ENCODE results near the gene MEIS2.

Gene MEIS2

GRCh38 chr15:36856339-36856973 is 243.9 kb downstream of the MEIS2 start:
- TF ChIP-seq, protein P1, sequence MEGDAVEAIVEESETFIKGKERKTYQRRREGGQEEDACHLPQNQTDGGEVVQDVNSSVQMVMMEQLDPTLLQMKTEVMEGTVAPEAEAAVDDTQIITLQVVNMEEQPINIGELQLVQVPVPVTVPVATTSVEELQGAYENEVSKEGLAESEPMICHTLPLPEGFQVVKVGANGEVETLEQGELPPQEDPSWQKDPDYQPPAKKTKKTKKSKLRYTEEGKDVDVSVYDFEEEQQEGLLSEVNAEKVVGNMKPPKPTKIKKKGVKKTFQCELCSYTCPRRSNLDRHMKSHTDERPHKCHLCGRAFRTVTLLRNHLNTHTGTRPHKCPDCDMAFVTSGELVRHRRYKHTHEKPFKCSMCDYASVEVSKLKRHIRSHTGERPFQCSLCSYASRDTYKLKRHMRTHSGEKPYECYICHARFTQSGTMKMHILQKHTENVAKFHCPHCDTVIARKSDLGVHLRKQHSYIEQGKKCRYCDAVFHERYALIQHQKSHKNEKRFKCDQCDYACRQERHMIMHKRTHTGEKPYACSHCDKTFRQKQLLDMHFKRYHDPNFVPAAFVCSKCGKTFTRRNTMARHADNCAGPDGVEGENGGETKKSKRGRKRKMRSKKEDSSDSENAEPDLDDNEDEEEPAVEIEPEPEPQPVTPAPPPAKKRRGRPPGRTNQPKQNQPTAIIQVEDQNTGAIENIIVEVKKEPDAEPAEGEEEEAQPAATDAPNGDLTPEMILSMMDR (IDR thresholded peaks at IDR 0.05; ENCODE audit: insufficient read depth, low read depth, low read length, missing control alignments), result no peak
- no peak overlapping the region for H3K4me3 ChIP-seq (ENCODE audit: low read length)
- no peak for DNase-seq (ENCODE audit: low read depth)

DNA sequence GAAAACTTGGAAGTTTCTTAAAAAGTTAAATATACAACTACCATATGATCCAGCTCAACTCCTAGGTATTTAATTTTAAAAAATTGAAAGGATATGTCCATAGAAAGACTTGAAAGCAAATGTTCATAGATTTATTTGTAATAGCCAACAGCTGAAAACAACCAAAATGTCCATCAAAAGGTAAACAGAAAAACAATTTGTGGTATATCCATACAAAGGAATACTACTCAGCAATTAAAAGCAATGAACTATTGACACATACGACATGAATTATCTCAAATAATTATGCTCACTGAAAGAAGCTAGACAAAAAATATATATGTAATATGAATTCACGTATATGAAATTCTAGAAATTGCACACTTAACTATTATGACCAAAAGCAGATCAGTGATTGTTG is 249.5 kb downstream of the MEIS2 start:
- DNase-seq (ENCODE audit: low read depth), result no peak
- no peak overlapping the region for H3K4me3 ChIP-seq (ENCODE audit: low read length)
- TF ChIP-seq, protein P1 (IDR thresholded peaks at IDR 0.05; ENCODE audit: insufficient read depth, low read depth, low read length, missing control alignments), result no peak

DNA sequence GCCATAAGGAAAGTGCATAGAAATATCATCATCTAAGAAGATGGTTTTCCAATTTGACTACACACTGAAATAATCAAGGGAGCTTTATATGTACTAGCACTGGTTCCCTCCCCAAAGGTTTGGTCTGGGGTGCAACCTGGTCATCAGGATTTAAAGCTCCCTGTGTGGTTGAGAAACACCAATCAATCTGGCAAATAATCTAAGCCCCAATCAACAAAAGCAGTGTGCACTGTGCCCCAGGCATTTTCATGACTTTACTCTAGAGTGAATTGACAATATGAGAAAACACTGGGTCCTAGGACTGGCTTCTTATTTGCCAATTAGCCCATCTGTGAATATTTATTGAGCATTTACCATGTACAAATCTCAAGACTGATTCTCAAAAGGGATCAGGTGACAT is 255.1 kb downstream of the MEIS2 start:
- TF ChIP-seq, protein P1 (IDR thresholded peaks at IDR 0.05; ENCODE audit: insufficient read depth, low read depth, low read length, missing control alignments), result no peak
- no peak overlapping the region for H3K4me3 ChIP-seq (ENCODE audit: low read length)
- no peak for DNase-seq (ENCODE audit: low read depth)

DNA sequence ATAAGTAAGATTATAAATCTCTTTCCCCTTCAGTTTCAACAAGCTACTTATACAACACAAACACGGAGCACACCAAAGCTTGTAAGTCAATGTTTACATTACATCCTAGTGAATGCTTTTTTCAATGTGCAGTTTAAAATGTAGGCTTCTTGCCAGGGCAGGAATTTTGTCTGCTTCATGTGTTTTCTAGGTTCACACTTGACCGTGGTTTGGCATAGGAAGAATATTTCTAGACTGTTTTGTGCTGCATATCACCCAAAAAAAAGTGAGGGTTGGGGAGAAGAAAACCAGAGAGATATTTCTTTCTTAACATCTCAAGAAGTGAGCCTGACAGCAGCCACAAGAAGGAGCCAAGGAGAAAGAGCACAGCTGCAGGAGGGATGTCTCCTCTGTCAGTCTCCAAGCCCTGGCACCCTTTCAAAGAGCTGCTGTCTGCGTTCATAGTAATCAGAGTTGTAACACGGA is 255.8 kb downstream of the MEIS2 start:
- TF ChIP-seq, protein P1 (IDR thresholded peaks at IDR 0.05; ENCODE audit: insufficient read depth, low read depth, low read length, missing control alignments), result no peak
- no peak for DNase-seq (ENCODE audit: low read depth)
- H3K4me3 ChIP-seq (ENCODE audit: low read length), result no peak overlapping the region

GRCh38 chr15:36843822-36844221 is 256.5 kb downstream of the MEIS2 start:
- no peak overlapping the region for H3K4me3 ChIP-seq (ENCODE audit: low read length)

DNA sequence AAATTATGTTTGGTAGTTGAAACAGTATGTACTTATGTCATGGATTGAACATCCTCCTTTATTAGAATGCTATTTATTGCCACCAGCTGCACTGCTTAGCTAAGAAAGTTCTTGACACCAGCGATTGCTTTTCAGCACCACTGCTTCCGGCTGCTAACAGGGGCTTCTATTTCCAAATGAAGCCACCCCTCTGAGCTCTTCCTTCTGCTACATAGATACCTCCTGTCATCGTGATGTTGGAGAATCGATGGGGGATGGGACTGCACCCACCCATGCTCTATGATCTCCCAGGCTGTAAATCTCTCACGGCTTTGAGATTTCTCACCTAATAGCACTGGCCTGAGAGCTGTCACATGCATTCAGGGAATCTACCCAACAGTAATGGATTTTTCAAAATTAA is 259.2 kb downstream of the MEIS2 start:
- TF ChIP-seq, protein P1 (IDR thresholded peaks at IDR 0.05; ENCODE audit: insufficient read depth, low read depth, low read length, missing control alignments), result no peak
- no peak for DNase-seq (ENCODE audit: low read depth)
- H3K4me3 ChIP-seq (ENCODE audit: low read length), result no peak overlapping the region

More at GRCh38 chr15:36843822-36844221, 256.5 kb downstream of the MEIS2 start:
- TF ChIP-seq, protein P1 (IDR thresholded peaks at IDR 0.05; ENCODE audit: insufficient read depth, low read depth, low read length, missing control alignments), result no peak
- DNase-seq (ENCODE audit: low read depth), result no peak

Measured in epithelial cell of esophagus (primary cell).